Activated CD4-positive, CD25-positive, alpha-beta regulatory T cell treated with anti-CD3 and anti-CD28 coated beads, Interleukin-2, amount 50 U/mL, for 16 hours (primary cell): ENCODE results near the gene PSG7.
"Not testable (repeated sequence)": the region's sequence is repeated elsewhere in the genome, so short reads cannot be mapped to it uniquely, and the experiment has no call there.

Source experiments
- DNase-seq: peaks from one replicate; pipeline ENCODE4 v3.0.0-alpha.2; 2020; ENCODE audit warnings: low read depth, low spot score

Gene PSG7

GRCh38 chr19:42937107-42937506 is at the start of gene PSG7:
PSG7 (minus strand) TSS chr19:42937207; CDS start chr19:42937076, 131 bp downstream.
- DNase-seq = not testable (repeated sequence)

DNA sequence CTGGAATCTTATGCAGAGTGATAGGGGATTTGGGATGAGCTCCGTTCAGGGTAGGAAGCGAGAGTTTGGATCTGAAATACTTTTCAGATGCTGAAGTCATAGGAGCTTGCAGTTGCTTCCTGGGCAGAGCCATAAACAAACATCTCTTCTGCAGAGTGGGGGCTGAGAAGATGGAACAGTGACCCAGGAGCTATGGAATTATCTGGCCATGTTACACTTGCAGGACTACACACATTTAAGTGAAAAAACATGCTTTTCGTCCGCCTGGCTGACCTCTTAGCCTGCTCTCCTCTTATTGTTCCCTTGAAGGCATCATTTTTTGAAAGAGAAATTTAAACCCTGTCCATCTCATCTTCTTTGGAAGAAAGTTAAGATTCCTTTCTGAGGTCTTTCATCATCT is 48.6 kb upstream of the PSG7 start:
- no peak for DNase-seq

- not testable (repeated sequence) for DNase-seq
These were observed 45.1 kb upstream of the PSG7 start for GRCh38 chr19:42982111-42982510.

DNA sequence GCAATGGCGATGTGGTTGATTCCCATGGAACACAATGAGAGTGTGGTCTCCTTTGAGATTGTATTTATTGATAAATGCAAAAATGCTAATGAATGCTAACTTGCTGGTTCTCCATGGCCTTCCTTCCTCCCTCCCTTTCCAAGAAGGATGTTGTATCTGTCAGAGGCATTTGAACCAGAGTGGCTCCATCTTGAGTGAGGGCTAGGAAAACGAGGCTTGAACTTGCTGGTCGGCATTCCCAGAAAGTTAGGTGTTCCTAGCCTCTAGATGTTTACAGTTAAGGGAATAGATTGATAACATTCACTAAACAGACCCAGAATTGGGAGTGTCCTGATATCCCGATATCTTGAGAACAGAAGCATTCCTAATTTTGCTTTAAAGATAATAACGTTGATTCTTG is 34.4 kb upstream of the PSG7 start:
- DNase-seq = not testable (repeated sequence)

DNA sequence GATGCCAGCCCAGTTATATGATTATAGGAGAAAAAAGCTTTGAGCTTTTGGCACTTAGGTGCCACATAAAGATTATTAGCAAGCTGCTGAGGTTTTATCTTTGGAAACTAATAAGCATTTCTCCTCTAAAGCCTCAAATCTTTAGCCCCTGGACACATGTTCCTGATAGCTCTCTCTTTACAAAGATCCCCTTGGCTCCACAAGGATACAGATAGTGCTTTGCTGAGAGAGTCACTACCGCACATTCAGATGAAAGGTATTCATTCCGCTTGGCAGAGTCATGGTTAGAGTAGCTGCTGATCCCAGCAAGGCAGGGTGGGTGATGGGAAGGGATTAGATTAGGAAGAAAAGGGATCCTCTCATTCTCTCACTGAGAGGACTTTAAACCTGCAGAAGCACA is 28.2 kb upstream of the PSG7 start:
- DNase-seq = no peak

DNA sequence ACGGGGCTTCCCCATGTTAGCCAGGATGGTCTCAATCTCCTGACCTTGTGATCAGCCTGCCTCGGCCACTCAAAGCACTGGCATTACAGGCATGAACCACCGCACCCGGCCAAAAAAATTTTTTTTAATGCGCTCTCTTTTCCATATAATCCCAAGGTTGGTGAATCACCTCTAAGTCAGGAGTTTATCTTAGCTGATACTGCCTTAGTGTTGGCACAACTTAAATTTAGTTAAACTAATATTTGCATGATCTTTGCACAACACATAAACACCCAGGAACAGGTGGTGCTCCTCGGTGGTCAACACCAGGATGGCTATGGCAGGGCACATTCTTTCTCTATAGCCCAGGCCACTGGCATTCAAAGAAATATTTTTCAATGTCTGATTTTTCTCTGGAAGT is 24.1 kb upstream of the PSG7 start:
- DNase-seq = no peak

- not testable (repeated sequence) for DNase-seq
These were observed 15.1 kb upstream of the PSG7 start for GRCh38 chr19:42952126-42952525.

DNA sequence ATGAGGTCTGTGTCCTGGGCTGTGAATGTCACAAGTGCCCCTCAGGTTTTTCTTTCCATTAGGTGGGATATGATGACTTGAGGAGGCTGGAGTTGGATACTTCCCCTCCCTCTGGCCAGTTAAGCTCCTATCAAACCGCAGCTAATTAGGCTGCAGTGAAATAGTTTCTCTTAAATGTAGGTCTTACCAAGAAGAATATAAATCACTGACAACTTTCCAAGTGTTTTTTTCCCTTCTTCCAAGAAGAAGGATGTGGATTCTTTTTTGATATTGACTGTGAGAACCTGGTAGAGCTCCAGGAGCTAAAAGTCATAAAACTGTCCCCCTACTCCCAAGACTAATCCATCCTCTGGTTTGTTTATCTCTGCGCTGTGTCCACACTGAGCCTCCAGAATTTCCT is 14.5 kb upstream of the PSG7 start:
- DNase-seq = not testable (repeated sequence)

DNA sequence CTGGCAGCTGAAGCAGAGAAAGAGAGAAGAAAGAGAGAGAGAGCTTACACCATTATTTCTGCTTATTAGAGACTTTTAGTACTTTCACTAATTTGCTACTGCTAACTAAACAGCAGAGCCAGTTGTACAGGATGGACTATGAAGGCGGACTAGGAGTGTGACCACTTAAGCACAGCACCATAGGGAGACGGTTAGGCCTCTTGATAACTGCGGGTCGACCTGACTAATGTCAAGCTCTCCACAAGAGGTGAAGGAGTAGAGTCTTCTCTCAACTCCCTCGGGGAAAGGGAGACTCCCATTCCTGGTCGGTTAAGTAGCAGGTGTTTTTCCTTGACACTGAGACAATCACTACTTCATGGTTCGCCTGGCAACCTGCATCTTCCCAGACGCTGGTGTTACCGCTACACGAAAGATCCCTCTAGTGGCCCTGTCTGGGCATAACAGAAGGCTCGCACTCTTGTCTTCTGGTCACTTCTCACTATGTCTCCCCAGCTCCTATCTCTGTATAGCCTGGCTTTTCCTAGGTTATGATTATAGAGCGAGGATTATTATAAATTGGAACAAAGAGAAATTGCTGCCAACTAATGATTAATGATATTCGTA is 5.3 kb upstream of the PSG7 start:
- DNase-seq = no peak

DNA sequence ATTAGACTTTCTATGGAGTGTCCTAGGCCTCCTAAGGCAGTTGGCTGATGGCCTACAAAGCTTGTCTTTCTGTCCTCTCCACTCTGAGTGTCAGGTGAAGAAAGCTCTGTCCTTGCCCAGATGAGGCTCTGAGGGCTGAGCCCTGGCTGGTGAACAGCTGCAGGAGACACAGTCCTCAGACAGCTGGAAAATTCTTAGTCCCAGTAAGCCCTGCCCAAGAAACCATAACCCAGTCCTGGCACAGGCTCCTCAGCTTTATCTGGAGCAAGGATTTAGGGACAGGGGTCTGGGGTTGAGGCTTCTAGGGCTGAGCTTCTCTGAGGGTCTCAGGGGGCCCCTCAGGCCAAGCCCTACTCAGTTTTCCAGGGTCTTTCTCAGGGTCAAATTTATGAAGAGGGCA is 2.3 kb downstream of the PSG7 start:
- DNase-seq = not testable (repeated sequence)

GRCh38 chr19:42934183-42934582 is 2.8 kb downstream of the PSG7 start:
- not testable (repeated sequence) for DNase-seq

DNA sequence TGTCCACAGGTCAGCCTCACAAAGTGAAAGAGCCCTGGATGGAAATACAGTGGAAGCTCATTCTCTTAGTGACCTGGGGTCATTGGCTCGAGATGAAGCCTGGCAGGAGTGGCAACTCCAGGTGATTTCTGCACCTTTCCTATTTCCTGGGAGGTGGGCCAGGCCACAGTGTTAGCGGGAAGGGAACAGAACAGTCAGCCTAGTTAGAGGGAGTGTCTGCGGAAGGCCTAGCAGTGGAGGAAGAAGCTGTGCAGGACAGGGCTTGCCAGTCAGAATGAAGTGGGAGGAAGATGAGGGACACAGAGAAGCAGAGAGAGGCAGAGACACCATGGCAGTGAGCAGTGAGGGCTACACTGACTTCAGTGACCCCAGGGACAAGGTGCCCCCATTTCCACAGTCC is 3.6 kb downstream of the PSG7 start:
- not testable (repeated sequence) for DNase-seq

DNA sequence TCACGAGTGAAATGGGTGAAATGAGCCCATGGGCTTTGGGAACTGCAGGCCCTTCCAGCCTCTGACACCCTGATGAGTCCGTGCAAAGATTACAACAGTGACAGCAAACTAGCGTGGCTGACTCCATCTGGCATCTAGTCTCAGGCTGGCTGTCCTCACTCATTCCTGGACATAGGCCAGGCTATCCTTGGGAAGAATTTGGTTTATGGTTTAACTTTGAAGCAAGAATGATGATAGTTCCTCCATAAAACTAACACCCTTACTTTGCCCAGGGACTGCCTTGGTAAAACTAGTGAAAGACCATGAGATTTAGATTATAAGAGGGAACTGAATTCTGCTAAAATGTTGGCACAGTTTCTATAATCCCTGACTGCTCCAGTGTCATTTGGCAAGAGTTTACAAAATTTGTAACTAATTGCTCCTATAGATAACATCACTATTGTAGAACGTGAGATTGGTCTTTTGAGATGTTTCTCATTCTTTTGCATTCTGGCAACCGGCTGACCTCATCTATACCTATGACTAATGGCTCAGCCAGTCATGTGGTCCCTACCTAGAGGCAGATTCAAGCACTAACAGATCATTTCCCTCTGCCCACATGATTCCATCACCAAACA is 4.4 kb downstream of the PSG7 start:
- DNase-seq = not testable (repeated sequence)

DNA sequence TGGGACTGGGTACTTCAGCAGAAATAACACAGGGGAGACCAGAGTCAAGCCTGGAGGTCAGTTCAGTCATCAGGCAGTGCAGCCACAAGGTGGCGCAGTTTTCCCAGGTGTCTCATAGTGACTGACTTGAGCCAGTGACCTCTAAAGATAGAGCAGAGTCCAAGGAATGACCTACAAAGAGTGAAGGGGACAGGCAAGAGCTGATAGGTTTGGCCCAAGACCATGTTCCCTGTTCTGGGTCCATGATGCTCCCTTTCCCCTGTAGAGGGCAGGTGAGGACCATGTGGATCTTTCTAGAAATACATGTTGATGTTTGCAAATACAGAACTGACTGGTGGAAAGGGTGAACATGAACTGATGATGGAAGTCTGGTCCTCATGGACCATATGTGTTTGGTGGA is 6.8 kb downstream of the PSG7 start:
- DNase-seq = not testable (repeated sequence)

DNA sequence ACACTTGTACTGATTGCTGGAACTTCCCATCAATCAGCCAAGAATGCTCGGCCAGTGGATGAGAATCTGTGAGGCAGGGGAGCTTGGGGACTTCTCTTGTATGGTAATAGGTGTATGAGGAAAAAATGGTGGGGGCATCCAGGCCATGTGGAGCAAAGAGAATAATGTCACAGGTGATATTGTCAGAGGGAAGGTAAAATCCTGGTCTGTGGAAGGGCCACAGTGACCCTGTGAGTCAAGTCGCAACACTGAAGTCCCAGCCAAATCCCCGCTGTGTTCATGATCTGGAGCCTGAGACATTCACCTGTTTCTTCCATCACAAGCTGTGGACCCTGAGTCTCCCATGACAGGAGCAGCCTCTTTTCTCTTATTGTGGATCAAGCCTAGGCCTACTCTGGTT is 8.1 kb downstream of the PSG7 start:
- no peak for DNase-seq

- DNase-seq = no peak
These were observed 10.2 kb downstream of the PSG7 start for GRCh38 chr19:42926781-42927180.

DNA sequence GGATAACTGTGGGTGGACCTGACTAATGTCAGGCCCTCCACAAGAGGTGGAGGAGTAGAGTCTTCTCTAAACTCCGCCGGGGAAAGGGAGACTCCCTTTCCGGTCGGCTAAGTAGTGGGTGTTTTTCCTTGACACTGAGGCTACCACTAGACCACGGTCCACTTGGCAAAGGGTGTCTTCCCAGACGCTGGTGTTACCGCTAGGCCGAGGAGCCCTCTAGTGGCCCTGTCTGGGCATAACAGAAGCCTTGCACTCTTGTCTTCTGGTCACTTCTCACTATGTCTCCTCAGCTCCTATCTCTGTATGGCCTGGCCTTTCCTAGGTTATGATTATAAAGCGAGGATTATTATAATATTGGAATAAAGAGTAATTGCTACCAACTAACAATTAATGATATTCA is 13.9 kb downstream of the PSG7 start:
- not testable (repeated sequence) for DNase-seq

- DNase-seq = not testable (repeated sequence)
These were observed 16.0 kb downstream of the PSG7 start for GRCh38 chr19:42920971-42921370.

- no peak for DNase-seq
These were observed 17.3 kb downstream of the PSG7 start for GRCh38 chr19:42919757-42920079.

- DNase-seq = not testable (repeated sequence)
These were observed 17.8 kb downstream of the PSG7 start for GRCh38 chr19:42919070-42919756.

- not testable (repeated sequence) for DNase-seq
These were observed 18.5 kb downstream of the PSG7 start for GRCh38 chr19:42918377-42919069.

- not testable (repeated sequence) for DNase-seq
These were observed 19.4 kb downstream of the PSG7 start, which contains the start of gene PSG6 for GRCh38 chr19:42917634-42918033. PSG6 (minus strand) TSS chr19:42917894; CDS start chr19:42917792, 102 bp downstream.
